ENCODE data around the gene DGUOK.

- TF ChIP-seq CTCF (IDR thresholded peaks at IDR 0.05): no peak
- TF ChIP-seq, protein P1, sequence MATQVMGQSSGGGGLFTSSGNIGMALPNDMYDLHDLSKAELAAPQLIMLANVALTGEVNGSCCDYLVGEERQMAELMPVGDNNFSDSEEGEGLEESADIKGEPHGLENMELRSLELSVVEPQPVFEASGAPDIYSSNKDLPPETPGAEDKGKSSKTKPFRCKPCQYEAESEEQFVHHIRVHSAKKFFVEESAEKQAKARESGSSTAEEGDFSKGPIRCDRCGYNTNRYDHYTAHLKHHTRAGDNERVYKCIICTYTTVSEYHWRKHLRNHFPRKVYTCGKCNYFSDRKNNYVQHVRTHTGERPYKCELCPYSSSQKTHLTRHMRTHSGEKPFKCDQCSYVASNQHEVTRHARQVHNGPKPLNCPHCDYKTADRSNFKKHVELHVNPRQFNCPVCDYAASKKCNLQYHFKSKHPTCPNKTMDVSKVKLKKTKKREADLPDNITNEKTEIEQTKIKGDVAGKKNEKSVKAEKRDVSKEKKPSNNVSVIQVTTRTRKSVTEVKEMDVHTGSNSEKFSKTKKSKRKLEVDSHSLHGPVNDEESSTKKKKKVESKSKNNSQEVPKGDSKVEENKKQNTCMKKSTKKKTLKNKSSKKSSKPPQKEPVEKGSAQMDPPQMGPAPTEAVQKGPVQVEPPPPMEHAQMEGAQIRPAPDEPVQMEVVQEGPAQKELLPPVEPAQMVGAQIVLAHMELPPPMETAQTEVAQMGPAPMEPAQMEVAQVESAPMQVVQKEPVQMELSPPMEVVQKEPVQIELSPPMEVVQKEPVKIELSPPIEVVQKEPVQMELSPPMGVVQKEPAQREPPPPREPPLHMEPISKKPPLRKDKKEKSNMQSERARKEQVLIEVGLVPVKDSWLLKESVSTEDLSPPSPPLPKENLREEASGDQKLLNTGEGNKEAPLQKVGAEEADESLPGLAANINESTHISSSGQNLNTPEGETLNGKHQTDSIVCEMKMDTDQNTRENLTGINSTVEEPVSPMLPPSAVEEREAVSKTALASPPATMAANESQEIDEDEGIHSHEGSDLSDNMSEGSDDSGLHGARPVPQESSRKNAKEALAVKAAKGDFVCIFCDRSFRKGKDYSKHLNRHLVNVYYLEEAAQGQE (IDR thresholded peaks at IDR 0.05; ENCODE audit: insufficient read depth in 1 of 2, low read depth in 2 of 2, low read length in 1 of 2): no peak
- no peak for TF ChIP-seq POLR2AphosphoS5 (IDR thresholded peaks at IDR 0.05; ENCODE audit: low read depth, low read length)
- TF ChIP-seq SIN3A (IDR thresholded peaks at IDR 0.05; ENCODE audit: borderline replicate concordance, insufficient read depth, low read depth, low read length): no peak
- no peak for TF ChIP-seq TCF7L2 (IDR thresholded peaks at IDR 0.05; ENCODE audit: low read depth, low read length)
Observed at GRCh38 chr2:73925853-73926492, 707 bp upstream of the DGUOK start.
